Tongue (tissue), 2 donors: ENCODE data around the gene APC2. TPM values are rescaled to one million over a fixed set of nuclear protein-coding genes. Genes with fewer than 3 reads are reported as not detected.

ENCODE experiments used
- DNase-seq: peaks from one replicate; pipeline ENCODE4 v3.0.0-alpha.2; 2015
- total RNA-seq: library from RNA; depleted of rRNA; stranded (reverse); fragments of >200 nt; gene quantifications from one replicate; pipeline ENCODE4 v1.2.3, GENCODE V29; 2014

APC2 gene
- total RNA-seq, 1 donor from 2014 or later: 1.5 TPM

GRCh38 chr19:1478934-1479707 is 29.2 kb downstream of the APC2 start, which contains the start of gene C19orf25:
Gene C19orf25, minus strand, starts transcription at chr19:1479215. Its CDS starts 312 bp downstream, at chr19:1478903.
- peak; percentile 96 for DNase-seq

- DNase-seq: no peak
These were observed 31.4 kb downstream of the APC2 start for GRCh38 chr19:1481224-1481892.

- DNase-seq: no peak
These were observed 32.0 kb downstream of the APC2 start for GRCh38 chr19:1481893-1482360.

GRCh38 chr19:1482361-1483130 is 32.6 kb downstream of the APC2 start:
- DNase-seq: no peak

GRCh38 chr19:1483131-1483978 is 33.4 kb downstream of the APC2 start:
- DNase-seq: no peak

GRCh38 chr19:1483979-1484428 is 34.1 kb downstream of the APC2 start:
- no peak for DNase-seq

- no peak for DNase-seq
These were observed 37.0 kb downstream of the APC2 start for GRCh38 chr19:1486720-1487575.

- DNase-seq: no peak
These were observed 37.8 kb downstream of the APC2 start for GRCh38 chr19:1487576-1488281.

GRCh38 chr19:1488282-1488601 is 38.3 kb downstream of the APC2 start:
- no peak for DNase-seq

- no peak for DNase-seq
These were observed 39.8 kb downstream of the APC2 start for GRCh38 chr19:1489463-1490310.

- peak; percentile 100 for DNase-seq
These were observed 40.6 kb downstream of the APC2 start, which contains the start of gene PCSK4 for GRCh38 chr19:1490311-1491113. Gene PCSK4, minus strand, starts transcription at chr19:1490350. Its CDS starts 4 bp downstream, at chr19:1490346.

GRCh38 chr19:1491114-1491848 is 41.4 kb downstream of the APC2 start, which contains the start of gene REEP6:
Gene REEP6, plus strand, starts transcription at chr19:1491181. Its CDS starts 89 bp downstream, at chr19:1491270.
- DNase-seq: no peak

GRCh38 chr19:1491849-1492170 is 41.9 kb downstream of the APC2 start:
- no peak for DNase-seq

- no peak for DNase-seq
These were observed 42.6 kb downstream of the APC2 start for GRCh38 chr19:1492474-1493006.

- DNase-seq: no peak
These were observed 44.3 kb downstream of the APC2 start for GRCh38 chr19:1494115-1494815.

GRCh38 chr19:1495051-1495798 is 45.3 kb downstream of the APC2 start:
- DNase-seq: no peak
